ENCODE data around the gene KIF26B. TPM values are rescaled to one million over a fixed set of nuclear protein-coding genes. Genes with fewer than 3 reads are reported as not detected.

KIF26B gene
- total and polyA plus RNA-seq, 2 of the 4 experiments (the other 2 are of a cell fraction): 0.53 to 0.54 TPM

DNA sequence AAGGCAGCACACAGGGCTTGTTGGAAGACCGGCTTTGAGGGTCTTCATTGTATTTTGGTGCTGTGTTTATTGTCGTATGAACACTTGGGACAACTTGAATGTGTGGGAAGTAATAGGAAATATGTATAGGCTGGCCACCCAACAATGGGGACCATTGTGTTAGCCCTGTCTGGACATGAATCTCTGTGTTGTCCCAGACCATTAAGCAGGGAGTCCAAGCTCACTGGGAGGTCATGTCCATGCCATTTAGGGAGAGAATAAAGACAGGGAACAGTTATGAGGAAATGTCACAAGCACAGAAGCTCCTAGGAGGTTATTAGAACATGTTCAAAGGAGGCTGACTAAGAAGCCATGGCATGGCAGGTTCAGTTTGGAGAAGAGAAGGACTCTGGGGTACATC lies 266.1 kb downstream of the KIF26B start:
- ATAC-seq (ENCODE audit: low read depth): no peak
- H4K20me1 ChIP-seq (ENCODE audit: insufficient read depth, low read length): no peaks in the 10 kb centered on the region
- H3K56ac ChIP-seq (ENCODE audit: extremely low read depth, insufficient read depth, low read length): no peak overlapping the region
- no peak overlapping the region for H3K27ac ChIP-seq (ENCODE audit: insufficient read depth, low read length)
- H3K4ac ChIP-seq (ENCODE audit: low read depth, low read length): no peak overlapping the region
- H2BK15ac ChIP-seq (ENCODE audit: low read depth, low read length): no peak overlapping the region
- H3K18ac ChIP-seq (ENCODE audit: low read depth, low read length): no peak overlapping the region
- H3K23ac ChIP-seq (ENCODE audit: low read depth, low read length): no peak overlapping the region
- no peak overlapping the region for H3K9ac ChIP-seq (ENCODE audit: low read depth, low read length)
- in situ Hi-C loops (cut with MboI; ENCODE audit: low sequenced_read_pairs): no loop called here
- intact Hi-C loops (cut with micrococcal nuclease): no loop called here
- H3K79me1 ChIP-seq (ENCODE audit: low read depth in 1 of 2, low read length in 2 of 2): no peaks in the 10 kb centered on the region
- H4K8ac ChIP-seq (ENCODE audit: low read depth in 2 of 2, low read length in 2 of 2): no peak overlapping the region
- POLR2A ChIA-PET (ENCODE audit: unreplicated experiment): no interaction called here
- no peak overlapping the region for H2AK9ac ChIP-seq (replicated peaks; ENCODE audit: low read depth, low read length, poor library complexity)
- no peaks in the 10 kb centered on the region for H3K9me3 ChIP-seq (ENCODE audit: control insufficient read depth, insufficient read depth, low read length)
- no peaks in the 10 kb centered on the region for H3K27me3 ChIP-seq (ENCODE audit: control insufficient read depth, insufficient read depth, low read length)
- H3K4me1 ChIP-seq (ENCODE audit: control insufficient read depth, insufficient read depth, low read length): no peaks in the 10 kb centered on the region
- dilution Hi-C loops (cut with HindIII; ENCODE audit: low sequenced_read_pairs, unreplicated experiment): no loop called here
- no peak overlapping the region for H4K91ac ChIP-seq (ENCODE audit: insufficient read depth, low read depth, low read length)
- H2BK5ac ChIP-seq (ENCODE audit: low read depth, low read length, poor library complexity, severe bottlenecking): no peak overlapping the region
- no peak overlapping the region for H2AFZ ChIP-seq (replicated peaks; ENCODE audit: low read length, poor library complexity)
- H3K9me1 ChIP-seq (ENCODE audit: insufficient read depth, low read length): 0 out of 2 replicates have a peak, but pooled peaks cover 4% of the 10 kb centered on the region
- H3K4me3 ChIP-seq (ENCODE audit: insufficient read depth, low read depth, low read length): no peak overlapping the region
- no peak overlapping the region for H2BK120ac ChIP-seq (ENCODE audit: low read depth, low read length)
- H3K4me2 ChIP-seq (ENCODE audit: low read depth, low read length): no peak overlapping the region
- H3K14ac ChIP-seq (replicated peaks; ENCODE audit: low read depth, low read length): no peak overlapping the region
- CTCF ChIA-PET: interaction anchor here (1.6 kb wide), 1 partner anchor 10 kb away, joined by 3 read pairs; no protein-coding TSS in a partner anchor
- 80% methylated on average over 1 of the region's 2 CpGs; no CpG with 5 or more reads in 1 of the 2 experiments for WGBS, 2 experiments (ENCODE audit: extremely low coverage in 2 of 2, insufficient read length in 1 of 2)
- no peak overlapping the region for H2AK5ac ChIP-seq (ENCODE audit: low read depth, low read length)
- H4K5ac ChIP-seq (ENCODE audit: low read depth, low read length): no peak overlapping the region
- TF ChIP-seq RAD21 (IDR thresholded peaks at IDR 0.05; ENCODE audit: low read length): no peak
- DNase-seq: no peak
- H3K36me3 ChIP-seq (ENCODE audit: control insufficient read depth, insufficient read depth, low read length): peaks cover 6% of the 10 kb centered on the region
- no TSS peak for BruUV-seq (replicated peaks)
- H2BK20ac ChIP-seq (ENCODE audit: low read depth, low read length): no peak overlapping the region

Data from IMR-90 (cell line).